NB4 (cell line): ENCODE measurements around the gene NRXN3.

Experiments
- CTCF ChIP-seq: IDR thresholded peaks from one replicate; pipeline ENCODE4 v1.5.1; 2012; ENCODE audit warnings: low read depth, low read length
- MAX ChIP-seq: IDR thresholded peaks from 2 replicates; pipeline ENCODE4 v1.6.1; 2011; ENCODE audit warnings: low read depth, low read length
- MYC ChIP-seq: IDR thresholded peaks from 2 replicates; pipeline ENCODE4 v1.6.1; 2011; ENCODE audit warnings: low read depth, low read length

DNA sequence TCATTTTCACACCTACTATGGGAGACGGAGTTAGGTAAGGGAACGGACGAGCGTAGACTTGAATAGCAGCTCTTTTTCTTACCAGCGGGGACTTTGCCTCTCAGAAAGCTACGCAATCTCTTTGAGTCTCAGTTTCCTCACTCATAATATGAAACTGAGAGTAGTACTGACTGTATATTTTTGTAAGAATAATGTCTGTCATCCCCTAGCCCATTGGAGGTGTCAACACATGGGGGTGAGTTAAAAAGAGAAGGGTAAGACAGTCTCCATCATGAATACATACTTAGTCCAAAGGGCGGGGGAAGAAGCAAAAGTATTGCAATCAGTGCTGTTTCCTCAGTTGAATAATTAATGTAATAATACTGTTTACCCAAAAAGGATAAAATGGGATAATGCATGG is 592.2 kb downstream of the NRXN3 start:
- no peak for TF ChIP-seq CTCF
- TF ChIP-seq MAX = no peak
- no peak for TF ChIP-seq MYC
